CD4-positive, alpha-beta T cell (primary cell): ENCODE results near the gene UTF1. TPM values are rescaled to one million over a fixed set of nuclear protein-coding genes. Genes with fewer than 3 reads are reported as not detected.

Source experiments
- ATAC-seq: fragments of 200-7000 bp; cut with Tn5 transposase; one replicate; pipeline ENCODE4 v1.10.0; 2022; ENCODE audit warnings: mild to moderate bottlenecking; ENCODE audit not compliant: poor library complexity
- CTCF ChIA-PET: fragments of 350-600 bp; sonication (Branson Sonifier 250); formaldehyde crosslinking; loops from one replicate; lab custom pipeline; 2021; ENCODE audit warnings: antibody characterized with exemption, inconsistent platforms; lab: Charles Lee
- POLR2A ChIA-PET: fragments of 350-600 bp; sonication (Branson Sonifier 250); formaldehyde crosslinking; loops from one replicate; lab custom pipeline; 2021; ENCODE audit warnings: antibody characterized with exemption, inconsistent platforms; lab: Charles Lee
- DNase-seq, 14 experiments: peaks; one replicate each; pipeline ENCODE4 v3.0.0-alpha.2; 2013 to 2020; ENCODE audit warnings: mixed read lengths in 2 of 14
- H3K27ac ChIP-seq, 2 donors: one replicate each; pipeline versions ENCODE4 v1.5.1 to v1.7.0; 2013; ENCODE audit warnings: low read length in 2 of 2, low read depth in 1 of 2, mild to moderate bottlenecking in 1 of 2
- H3K27me3 ChIP-seq, 2 experiments: 1 replicate in 1 of 2; 2 replicates in 1 of 2; pipeline versions ENCODE4 v1.6.1 to v1.7.0; 2013; ENCODE audit warnings: low read length in 2 of 2, control low read depth in 1 of 2, mild to moderate bottlenecking in 1 of 2, moderate library complexity in 1 of 2; ENCODE audit not compliant: insufficient read depth in 2 of 2, control insufficient read depth in 1 of 2
- H3K36me3 ChIP-seq: one replicate; pipeline ENCODE4 v1.6.1; 2013; ENCODE audit warnings: low read length, control low read depth; ENCODE audit not compliant: insufficient read depth
- H3K4me1 ChIP-seq: one replicate; pipeline ENCODE4 v1.6.1; 2013; ENCODE audit warnings: low read length, control low read depth; ENCODE audit not compliant: insufficient read depth
- H3K4me3 ChIP-seq: one replicate; pipeline ENCODE4 v1.5.1; 2013; ENCODE audit warnings: mild to moderate bottlenecking, low read length, moderate library complexity
- H3K9me3 ChIP-seq, 2 experiments: 1 replicate in 1 of 2; 2 replicates in 1 of 2; pipeline versions ENCODE4 v1.6.1 to v1.7.0; 2013; ENCODE audit warnings: low read length in 2 of 2, mild to moderate bottlenecking in 2 of 2, control low read depth in 1 of 2, moderate library complexity in 1 of 2; ENCODE audit not compliant: control insufficient read depth in 1 of 2, insufficient read depth in 1 of 2
- H3K27ac Mint-ChIP-seq: one replicate; pipeline ENCODE4 v1.8.0; 2020; ENCODE audit warnings: mixed read lengths
- H3K27me3 Mint-ChIP-seq: one replicate; pipeline ENCODE4 v1.8.0; 2021; ENCODE audit warnings: mixed read lengths
- H3K36me3 Mint-ChIP-seq: one replicate; pipeline ENCODE4 v1.8.0; 2021; ENCODE audit warnings: low read depth, mixed read lengths
- H3K4me1 Mint-ChIP-seq: one replicate; pipeline ENCODE4 v1.8.0; 2021; ENCODE audit warnings: low read depth, mixed read lengths
- H3K4me3 Mint-ChIP-seq: one replicate; pipeline ENCODE4 v1.8.0; 2020; ENCODE audit warnings: mild to moderate bottlenecking, mixed read lengths
- H3K9me3 Mint-ChIP-seq: one replicate; pipeline ENCODE4 v1.8.0; 2020; ENCODE audit warnings: mixed read lengths
- CTCF ChIP-seq: fragments of 200-600 bp; IDR thresholded peaks from one replicate; pipeline ENCODE4 v1.8.0; 2022; ENCODE audit warnings: antibody characterized with exemption, mild to moderate bottlenecking
- intact Hi-C, 2 experiments: fragments of 100-400 bp; cut with DNase I in 1 of 2; cut with micrococcal nuclease in 1 of 2; formaldehyde crosslinking; loops; one replicate each; pipeline versions ENCODE4 v1.15.1 to v1.9.0; 2023 to 2025; cut with DNase I, micrococcal nuclease
- total RNA-seq, 174 experiments: library from RNA in 2 of 174; stranded (reverse) in 2 of 174; gene quantifications; one replicate each; pipeline ENCODE4 v1.2.3 and lab custom pipeline; 2021 to 2026

The UTF1 gene
- total RNA-seq, 2 experiments from 2014 or later = not detected

GRCh38 chr10:133235265-133235855 is 5.3 kb downstream of the UTF1 start:
- peak overlapping the region; percentile 63 for H3K4me3 Mint-ChIP-seq
- no peaks in the 10 kb centered on the region for H3K36me3 Mint-ChIP-seq
- intact Hi-C loops = no loop called here
- peak overlapping the region; percentile 38 for H3K4me3 ChIP-seq
- no peaks in the 10 kb centered on the region for H3K36me3 ChIP-seq
- no peaks in the 10 kb centered on the region for H3K9me3 Mint-ChIP-seq
- no peak overlapping the region for H3K27ac ChIP-seq
- H3K9me3 ChIP-seq = peaks cover 0 to 23% of the 10 kb centered on the region in 2 experiments
- CTCF ChIA-PET = no interaction called here
- H3K4me1 Mint-ChIP-seq = peaks cover 10% of the 10 kb centered on the region
- ATAC-seq (no peak), DNase-seq (peak in 1 of 14 experiments; percentile 39)
- peaks cover 52% of the 10 kb centered on the region in 2 experiments for H3K27me3 ChIP-seq
- H3K27me3 Mint-ChIP-seq = peaks cover 61% of the 10 kb centered on the region
- H3K27ac Mint-ChIP-seq = no peak overlapping the region
- TF ChIP-seq CTCF = no peak
- POLR2A ChIA-PET = no interaction called here
- H3K4me1 ChIP-seq = peaks cover 35% of the 10 kb centered on the region

GRCh38 chr10:133235932-133236331 is 5.9 kb downstream of the UTF1 start:
- Histone ChIP-seq H3K36me3 (no peaks in the 10 kb centered on the region), H3K4me1 (peaks cover 39% of the 10 kb centered on the region), H3K4me3 (peak overlapping the region; percentile 38), H3K9me3 (peaks cover 0 to 23% of the 10 kb centered on the region in 2 experiments), H3K27ac (no peak overlapping the region), H3K27me3 (peaks cover 52 to 56% of the 10 kb centered on the region in 2 experiments)
- Mint-ChIP-seq H3K9me3 (no peaks in the 10 kb centered on the region), H3K4me3 (peak overlapping the region; percentile 45), H3K36me3 (no peaks in the 10 kb centered on the region), H3K4me1 (peaks cover 14% of the 10 kb centered on the region), H3K27ac (no peak overlapping the region), H3K27me3 (peaks cover 65% of the 10 kb centered on the region)
- POLR2A ChIA-PET = no interaction called here
- intact Hi-C loops = no loop called here
- peak in 1 of 14 experiments; percentile 47 for DNase-seq
- TF ChIP-seq CTCF = no peak
- CTCF ChIA-PET = no interaction called here
- peak; percentile 32 for ATAC-seq

DNA sequence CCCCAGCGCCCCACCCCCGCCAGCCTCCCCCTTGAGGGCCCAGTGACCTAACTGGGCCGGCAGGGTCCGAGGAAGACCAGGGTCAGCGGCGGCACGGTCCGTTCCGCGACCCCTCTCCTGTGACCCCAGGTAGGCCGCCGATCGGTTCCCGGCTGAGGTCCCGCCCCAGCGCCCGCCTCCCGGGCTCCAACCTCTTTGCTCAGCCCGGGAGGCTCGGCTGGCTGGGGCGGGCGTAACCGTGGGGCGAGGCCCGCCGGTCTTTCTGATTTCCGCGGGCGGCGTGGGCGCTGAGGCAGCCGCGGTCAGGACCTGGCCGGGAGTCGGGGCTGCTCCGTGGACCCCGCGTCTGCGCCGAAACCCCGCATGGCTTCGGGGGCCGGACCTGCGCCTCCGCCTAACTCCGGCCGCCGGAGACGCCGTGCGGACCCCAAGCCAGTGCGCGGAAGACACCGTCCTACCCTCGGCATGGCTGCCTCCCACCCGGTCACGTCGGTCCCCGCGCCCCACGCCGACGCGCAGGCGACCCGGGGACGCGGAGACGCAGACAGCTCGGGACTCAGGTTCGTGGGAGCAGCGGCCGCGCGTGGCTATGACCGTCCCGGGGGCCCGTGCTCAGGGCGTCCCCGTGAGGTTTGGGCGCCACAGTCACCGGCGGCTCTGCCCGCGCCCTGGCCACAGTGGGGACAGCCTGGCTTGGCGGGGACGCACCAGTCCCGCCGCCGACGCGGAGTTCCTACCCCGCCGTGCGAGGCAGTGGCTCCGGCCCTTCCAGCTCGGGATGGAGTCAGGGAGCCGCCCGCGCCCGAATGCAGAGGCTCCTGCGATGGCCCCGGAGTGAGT is 6.6 kb downstream of the UTF1 start:
- no peaks in the 10 kb centered on the region for H3K9me3 Mint-ChIP-seq
- Histone ChIP-seq H3K27ac (no peak overlapping the region), H3K9me3 (peaks cover 0 to 21% of the 10 kb centered on the region in 2 experiments), H3K36me3 (no peaks in the 10 kb centered on the region), H3K4me1 (peaks cover 42% of the 10 kb centered on the region), H3K4me3 (peak overlapping the region; percentile 38), H3K27me3 (peaks cover 52 to 58% of the 10 kb centered on the region in 2 experiments)
- H3K36me3 Mint-ChIP-seq = no peaks in the 10 kb centered on the region
- ChIA-PET POLR2A (no interaction called here), CTCF (no interaction called here)
- no peak overlapping the region for H3K27ac Mint-ChIP-seq
- peak; percentile 33 for ATAC-seq
- peaks cover 66% of the 10 kb centered on the region for H3K27me3 Mint-ChIP-seq
- H3K4me3 Mint-ChIP-seq = no peak overlapping the region
- no peak for TF ChIP-seq CTCF
- intact Hi-C loops = no loop called here
- peak in 1 of 14 experiments; percentile 24 for DNase-seq
- peaks cover 21% of the 10 kb centered on the region for H3K4me1 Mint-ChIP-seq
